ENCODE measurements around the gene CLDN10. TPM values are rescaled to one million over a fixed set of nuclear protein-coding genes. Genes with fewer than 3 reads are reported as not detected.

CLDN10 gene
- total RNA-seq, 1 donor from 2014 or later: 1.6 TPM

DNA sequence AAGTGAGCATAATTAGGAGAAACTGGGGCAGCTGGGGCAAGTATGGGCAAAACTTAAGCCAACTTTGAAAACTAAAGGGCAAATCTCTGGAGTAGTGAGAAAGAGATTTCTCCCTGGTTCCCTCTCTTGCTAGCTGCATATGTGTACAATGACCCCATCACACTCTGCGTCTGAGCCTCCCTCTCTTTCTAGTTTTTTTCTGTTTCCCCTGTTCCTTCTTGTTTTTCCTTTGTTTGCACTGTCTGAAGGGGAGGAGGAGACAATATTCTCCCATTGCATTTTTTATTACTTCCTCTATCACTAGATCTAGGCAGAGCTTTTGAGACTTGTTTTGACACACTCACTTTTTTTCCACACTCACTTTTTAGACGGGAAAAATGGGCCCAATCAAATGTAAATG, 11.2 kb upstream of the CLDN10 start:
- Histone ChIP-seq H3K27ac (no peak overlapping the region), H3K36me3 (no peaks in the 10 kb centered on the region), H3K27me3 (ENCODE audit: low read depth) (no peaks in the 10 kb centered on the region), H3K9me3 (no peaks in the 10 kb centered on the region), H3K4me3 (no peak overlapping the region), H3K4me1 (no peaks in the 10 kb centered on the region)
- intact Hi-C loops (cut with DNase I): no loop called here
- TF ChIP-seq, protein P1, sequence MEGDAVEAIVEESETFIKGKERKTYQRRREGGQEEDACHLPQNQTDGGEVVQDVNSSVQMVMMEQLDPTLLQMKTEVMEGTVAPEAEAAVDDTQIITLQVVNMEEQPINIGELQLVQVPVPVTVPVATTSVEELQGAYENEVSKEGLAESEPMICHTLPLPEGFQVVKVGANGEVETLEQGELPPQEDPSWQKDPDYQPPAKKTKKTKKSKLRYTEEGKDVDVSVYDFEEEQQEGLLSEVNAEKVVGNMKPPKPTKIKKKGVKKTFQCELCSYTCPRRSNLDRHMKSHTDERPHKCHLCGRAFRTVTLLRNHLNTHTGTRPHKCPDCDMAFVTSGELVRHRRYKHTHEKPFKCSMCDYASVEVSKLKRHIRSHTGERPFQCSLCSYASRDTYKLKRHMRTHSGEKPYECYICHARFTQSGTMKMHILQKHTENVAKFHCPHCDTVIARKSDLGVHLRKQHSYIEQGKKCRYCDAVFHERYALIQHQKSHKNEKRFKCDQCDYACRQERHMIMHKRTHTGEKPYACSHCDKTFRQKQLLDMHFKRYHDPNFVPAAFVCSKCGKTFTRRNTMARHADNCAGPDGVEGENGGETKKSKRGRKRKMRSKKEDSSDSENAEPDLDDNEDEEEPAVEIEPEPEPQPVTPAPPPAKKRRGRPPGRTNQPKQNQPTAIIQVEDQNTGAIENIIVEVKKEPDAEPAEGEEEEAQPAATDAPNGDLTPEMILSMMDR (IDR thresholded peaks at IDR 0.05): no peak
- ATAC-seq (no peak), DNase-seq (no peak)

DNA sequence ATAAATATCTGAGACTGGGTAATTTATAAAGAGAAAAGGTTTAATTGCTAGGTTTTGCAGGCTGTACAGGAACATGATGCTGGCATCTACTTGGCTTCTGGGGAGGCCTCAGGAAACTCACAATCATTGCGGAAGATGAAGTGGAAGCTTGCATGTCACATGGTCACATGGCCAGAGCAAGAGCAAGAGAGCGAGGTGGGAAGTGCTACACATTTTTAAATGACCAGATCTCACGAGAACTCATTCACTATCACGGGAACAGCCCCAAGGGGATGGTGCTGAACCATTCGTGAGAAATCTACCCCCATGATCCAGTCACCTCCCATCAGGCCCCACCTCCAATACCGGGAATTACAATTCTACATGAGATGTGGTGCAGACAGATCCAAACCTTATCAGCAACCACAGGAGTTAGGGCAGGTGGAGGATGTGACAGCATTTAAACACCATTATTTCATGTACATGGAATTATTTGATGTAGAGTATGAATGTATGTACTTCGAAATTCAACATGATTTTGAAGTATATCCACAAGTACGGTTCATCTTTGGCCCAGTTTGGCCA, 10.5 kb upstream of the CLDN10 start:
- no peak overlapping the region for H3K4me3 ChIP-seq
- no peaks in the 10 kb centered on the region for H3K4me1 ChIP-seq
- no peaks in the 10 kb centered on the region for H3K9me3 ChIP-seq
- no peaks in the 10 kb centered on the region for H3K27me3 ChIP-seq (ENCODE audit: low read depth)
- TF ChIP-seq, protein P1 (IDR thresholded peaks at IDR 0.05): no peak
- no peak for DNase-seq
- no peaks in the 10 kb centered on the region for H3K36me3 ChIP-seq
- no peak for ATAC-seq
- intact Hi-C loops (cut with DNase I): no loop called here
- H3K27ac ChIP-seq: no peak overlapping the region

DNA sequence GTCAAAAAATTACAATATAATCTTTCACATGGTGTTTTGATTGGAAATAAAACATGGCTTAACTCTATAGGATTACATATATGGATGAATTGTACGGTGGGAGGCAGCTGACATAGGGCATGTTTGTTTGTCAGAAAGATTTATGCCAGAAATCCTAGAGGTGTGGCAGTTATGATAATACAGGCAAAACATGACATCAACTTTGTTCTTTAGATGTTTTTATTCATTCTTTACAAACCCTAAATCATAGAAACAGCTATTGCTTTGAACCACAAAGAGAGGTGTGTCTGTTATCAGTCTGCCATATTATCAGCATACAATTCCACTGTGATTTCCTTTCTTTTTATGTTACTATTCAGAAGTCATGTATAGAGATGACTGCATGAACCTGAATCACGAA, 8.2 kb upstream of the CLDN10 start:
- TF ChIP-seq, protein P1 (IDR thresholded peaks at IDR 0.05): no peak
- H3K27me3 ChIP-seq (ENCODE audit: low read depth): no peaks in the 10 kb centered on the region
- H3K27ac ChIP-seq: no peak overlapping the region
- no peaks in the 10 kb centered on the region for H3K4me1 ChIP-seq
- H3K4me3 ChIP-seq: no peak overlapping the region
- intact Hi-C loops (cut with DNase I): no loop called here
- H3K36me3 ChIP-seq: no peaks in the 10 kb centered on the region
- ATAC-seq (no peak), DNase-seq (no peak)
- H3K9me3 ChIP-seq: no peaks in the 10 kb centered on the region

DNA sequence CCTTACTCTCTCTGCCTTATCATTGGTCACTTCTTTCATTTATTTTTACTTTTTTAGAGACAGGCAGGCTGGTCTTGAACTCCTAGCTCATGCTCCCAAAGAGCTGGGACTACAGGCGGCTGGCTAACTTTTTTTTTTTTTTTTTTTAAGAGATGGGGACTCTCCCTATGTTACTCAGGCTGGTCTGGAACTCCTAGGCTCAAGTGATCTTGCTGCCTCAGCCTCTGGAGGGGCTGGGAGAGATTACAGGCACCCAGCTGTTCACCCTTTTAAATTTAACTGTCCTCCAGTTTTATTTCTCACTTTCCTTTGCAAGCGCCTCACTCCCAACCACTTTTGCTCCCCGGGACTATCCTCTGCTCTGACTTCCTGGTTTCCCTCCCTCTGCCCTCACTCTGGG, 5.6 kb upstream of the CLDN10 start:
- H3K27ac ChIP-seq: no peak overlapping the region
- H3K4me1 ChIP-seq: no peaks in the 10 kb centered on the region
- DNase-seq: no peak
- H3K9me3 ChIP-seq: no peaks in the 10 kb centered on the region
- ATAC-seq: no peak
- no peak overlapping the region for H3K4me3 ChIP-seq
- H3K27me3 ChIP-seq (ENCODE audit: low read depth): peaks cover 6% of the 10 kb centered on the region
- intact Hi-C loops (cut with DNase I): no loop called here
- TF ChIP-seq, protein P1 (IDR thresholded peaks at IDR 0.05): no peak
- H3K36me3 ChIP-seq: no peaks in the 10 kb centered on the region

DNA sequence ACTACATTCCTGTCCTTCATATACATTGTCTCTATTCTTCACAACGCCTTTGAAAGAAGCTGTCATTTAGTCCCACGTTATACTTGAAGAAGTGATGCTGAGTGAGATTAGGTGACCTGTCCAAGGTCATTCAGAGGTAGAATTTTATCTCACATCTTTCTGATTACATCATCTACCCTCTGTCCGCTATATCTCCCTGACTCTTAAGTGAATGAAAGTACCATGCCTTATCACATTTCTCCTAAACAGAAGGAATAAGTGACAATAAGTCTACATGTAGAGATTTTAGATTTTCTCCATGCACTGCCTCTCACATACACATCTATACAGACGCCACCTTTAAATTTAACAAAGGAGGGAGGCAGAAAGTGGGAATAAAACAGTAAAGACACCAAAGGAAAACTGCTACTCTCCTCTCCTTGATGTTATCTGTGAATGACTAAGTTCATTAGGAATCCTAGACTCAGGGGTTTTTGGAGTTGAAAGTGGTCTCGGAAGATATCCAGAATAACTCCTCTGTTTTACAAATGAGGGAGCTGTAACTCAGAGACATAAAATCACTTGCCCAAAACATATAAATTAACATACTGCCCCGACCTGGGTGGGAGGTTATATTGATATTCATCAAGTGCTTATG, 4.9 kb upstream of the CLDN10 start:
- H3K36me3 ChIP-seq: no peaks in the 10 kb centered on the region
- DNase-seq (no peak), ATAC-seq (no peak)
- H3K4me3 ChIP-seq: no peak overlapping the region
- H3K9me3 ChIP-seq: no peaks in the 10 kb centered on the region
- peaks cover 2% of the 10 kb centered on the region for H3K4me1 ChIP-seq
- intact Hi-C loops (cut with DNase I): no loop called here
- peaks cover 13% of the 10 kb centered on the region for H3K27me3 ChIP-seq (ENCODE audit: low read depth)
- H3K27ac ChIP-seq: no peak overlapping the region
- TF ChIP-seq, protein P1 (IDR thresholded peaks at IDR 0.05): no peak

Measured in lower lobe of right lung (tissue), 2 donors.